DMS79 (cell line): ENCODE data around the gene MPI.

Experiments
- DNase-seq: peaks from one replicate; lab custom pipeline; 2025; lab: John Stamatoyannopoulos, UW

MPI gene, protein sequence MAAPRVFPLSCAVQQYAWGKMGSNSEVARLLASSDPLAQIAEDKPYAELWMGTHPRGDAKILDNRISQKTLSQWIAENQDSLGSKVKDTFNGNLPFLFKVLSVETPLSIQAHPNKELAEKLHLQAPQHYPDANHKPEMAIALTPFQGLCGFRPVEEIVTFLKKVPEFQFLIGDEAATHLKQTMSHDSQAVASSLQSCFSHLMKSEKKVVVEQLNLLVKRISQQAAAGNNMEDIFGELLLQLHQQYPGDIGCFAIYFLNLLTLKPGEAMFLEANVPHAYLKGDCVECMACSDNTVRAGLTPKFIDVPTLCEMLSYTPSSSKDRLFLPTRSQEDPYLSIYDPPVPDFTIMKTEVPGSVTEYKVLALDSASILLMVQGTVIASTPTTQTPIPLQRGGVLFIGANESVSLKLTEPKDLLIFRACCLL

GRCh38 chr15:74889883-74890664 lies at the start of gene MPI:
TSS of gene MPI (plus strand) at chr15:74890042. CDS start at chr15:74890074, 32 bp downstream.
- DNase-seq, result peak; percentile 44

- no peak for DNase-seq
Measured at GRCh38 chr15:74840851-74841775, 48.7 kb upstream of the MPI start.

GRCh38 chr15:74841891-74842373 lies 47.9 kb upstream of the MPI start:
- DNase-seq, result no peak

DNA sequence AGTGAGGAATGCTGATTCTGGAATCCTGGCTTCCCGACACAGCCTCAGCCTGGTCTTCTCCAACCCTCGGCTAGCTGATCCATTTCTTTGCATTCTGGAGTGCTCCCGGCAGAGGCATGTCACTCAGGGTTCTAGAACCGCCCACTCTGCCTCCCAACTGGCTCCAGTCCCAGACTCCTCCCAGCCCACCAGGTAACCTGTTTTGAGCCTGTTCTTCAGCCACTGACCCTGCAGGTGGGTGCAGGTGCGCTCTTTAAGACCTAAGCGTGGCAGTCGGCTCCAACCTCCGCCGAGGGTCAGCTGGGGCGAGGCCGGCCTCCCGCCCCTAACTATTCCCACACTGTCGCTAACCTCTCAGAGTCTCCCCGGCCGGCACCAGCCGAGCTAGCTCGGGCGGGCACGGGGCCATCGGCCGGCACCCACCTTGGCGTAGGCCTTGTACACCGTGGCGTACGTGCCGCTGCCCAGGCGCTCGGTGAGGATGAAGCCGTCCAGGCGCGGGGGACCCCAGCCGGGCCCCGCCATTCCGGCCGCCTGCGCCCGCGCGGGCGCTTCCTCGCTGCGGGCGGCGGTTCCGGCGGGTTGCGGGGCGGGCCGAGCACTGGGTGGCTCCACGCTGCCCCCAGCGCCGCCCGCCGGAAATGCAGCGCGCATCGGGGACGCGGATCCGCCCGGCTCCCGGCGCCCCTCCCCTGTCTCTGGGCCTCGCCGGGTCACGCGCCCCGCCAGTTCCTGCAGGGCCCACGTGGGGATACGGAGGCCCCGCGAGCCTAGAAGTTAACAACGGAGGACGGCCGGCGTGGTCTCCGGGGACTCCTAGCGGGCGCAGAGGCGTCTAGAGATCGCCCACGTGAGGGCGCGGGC lies 47.0 kb upstream of the MPI start, which contains the start of gene ULK3:
ULK3 (minus strand) TSS at position 576 of the 864 bp plus-strand sequence; CDS start at position 525, 51 bp downstream.
- peak; percentile 55 for DNase-seq

DNA sequence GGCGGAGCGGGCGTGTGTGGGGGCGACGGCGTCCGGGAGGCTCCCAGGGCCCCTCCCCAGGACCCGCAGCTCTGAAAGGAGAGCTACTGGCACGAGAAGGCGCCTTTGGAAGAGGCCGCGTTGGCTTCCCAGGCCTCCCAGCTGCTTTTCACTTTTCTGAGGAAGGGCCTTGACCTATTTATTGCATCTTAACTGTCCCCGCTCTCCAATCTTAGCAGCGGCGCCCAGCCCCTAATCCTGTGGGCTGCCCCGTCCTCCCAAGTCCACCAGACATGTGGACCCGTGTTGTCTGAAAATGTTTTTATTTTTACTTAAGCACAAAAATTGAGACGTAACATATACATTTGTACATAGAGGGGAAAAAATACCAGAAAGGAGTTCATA lies 46.4 kb upstream of the MPI start:
- DNase-seq, result no peak

DNA sequence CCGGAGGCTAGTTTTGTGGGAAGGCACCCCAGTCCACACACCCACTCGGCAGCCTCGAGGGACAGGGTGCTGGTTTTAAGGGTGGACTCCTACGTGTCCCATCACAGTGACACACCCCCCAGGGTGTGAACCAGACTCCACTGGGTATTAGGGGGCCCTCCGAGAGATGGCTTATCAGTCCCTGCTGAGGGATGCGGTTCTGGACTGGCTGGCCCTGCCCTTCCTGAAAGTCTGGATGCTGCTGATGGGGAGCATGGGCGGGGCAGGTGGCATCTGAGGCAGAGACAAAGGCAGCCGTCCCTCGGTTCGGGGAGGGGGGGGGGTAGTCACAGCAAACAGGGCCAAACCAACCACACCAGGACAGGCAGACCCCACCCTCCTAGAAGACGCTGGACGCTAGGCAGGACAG lies 45.9 kb upstream of the MPI start:
- no peak for DNase-seq

- no peak for DNase-seq
Measured at GRCh38 chr15:74844319-74845207, 45.3 kb upstream of the MPI start.

- no peak for DNase-seq
Measured at GRCh38 chr15:74845208-74845568, 44.7 kb upstream of the MPI start.

DNA sequence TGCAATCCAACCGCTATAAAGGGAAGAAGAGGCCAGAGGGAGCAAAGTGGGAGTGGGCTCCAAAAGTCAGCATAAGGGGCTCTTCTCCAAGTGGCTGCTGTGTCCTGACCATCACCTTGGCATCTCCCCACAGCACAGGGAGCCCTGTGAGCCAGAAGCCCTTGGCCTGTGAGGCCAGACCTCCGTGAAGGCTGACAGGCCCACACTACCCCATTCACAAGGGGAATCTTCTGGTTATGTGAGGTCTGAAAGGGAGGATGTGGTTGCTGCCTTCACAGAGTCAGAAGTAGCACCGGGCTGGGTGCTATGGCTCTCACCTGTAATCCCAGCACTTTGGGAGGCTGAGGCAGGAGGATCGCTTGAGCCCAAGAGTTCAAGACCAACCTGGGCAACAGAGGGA lies 44.3 kb upstream of the MPI start:
- DNase-seq, result no peak

DNA sequence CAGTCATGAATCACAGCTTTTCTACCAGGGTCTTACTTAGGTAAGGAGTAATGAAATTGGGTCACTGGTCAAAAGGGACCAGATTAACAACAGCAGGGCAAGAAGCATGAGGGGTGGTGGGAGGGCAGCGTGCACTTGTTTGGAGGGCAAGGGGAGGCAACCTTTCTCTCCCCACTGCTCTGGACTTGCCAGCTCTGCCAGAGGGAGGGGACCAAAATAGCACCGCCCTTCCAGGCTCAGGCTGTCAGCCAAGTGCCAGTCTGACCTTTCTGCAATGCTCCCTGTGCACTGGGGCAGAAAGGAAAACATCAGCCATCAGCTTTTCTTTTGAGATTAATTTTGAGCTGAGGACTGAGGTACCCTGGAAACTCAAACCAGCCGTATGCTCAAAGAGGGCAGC lies 42.4 kb upstream of the MPI start:
- no peak for DNase-seq

GRCh38 chr15:74850393-74850792 lies 39.4 kb upstream of the MPI start:
- no peak for DNase-seq

GRCh38 chr15:74851960-74852359 lies 37.9 kb upstream of the MPI start:
- DNase-seq, result no peak

DNA sequence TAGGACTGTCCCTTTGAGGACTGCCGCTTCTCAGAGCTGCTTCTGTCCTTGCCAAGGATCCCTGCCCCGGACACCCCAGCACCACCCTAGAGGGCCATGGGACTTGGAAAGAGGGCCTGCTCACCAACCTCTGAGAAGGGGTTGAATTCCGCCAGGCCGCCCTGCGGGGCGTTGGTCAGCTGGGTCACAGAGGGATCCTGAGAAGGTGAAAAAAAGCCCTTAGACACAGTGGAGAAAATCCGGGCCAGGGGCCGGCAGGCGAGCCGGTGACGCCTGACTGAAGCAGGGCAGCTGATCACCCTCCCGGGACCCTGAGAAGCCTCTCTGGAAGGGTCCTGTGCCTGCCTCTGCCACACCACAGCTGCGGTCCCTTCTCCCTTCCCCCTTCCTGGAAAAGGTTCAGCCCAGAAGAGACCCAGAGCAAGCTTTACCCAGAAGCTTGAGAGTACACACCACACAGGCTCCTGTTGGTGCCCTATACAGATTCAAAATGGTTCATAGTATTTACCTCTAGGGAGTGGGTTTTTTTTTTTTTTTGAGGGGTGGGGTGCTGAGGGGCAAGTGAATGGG lies 35.3 kb upstream of the MPI start:
- DNase-seq, result no peak

DNA sequence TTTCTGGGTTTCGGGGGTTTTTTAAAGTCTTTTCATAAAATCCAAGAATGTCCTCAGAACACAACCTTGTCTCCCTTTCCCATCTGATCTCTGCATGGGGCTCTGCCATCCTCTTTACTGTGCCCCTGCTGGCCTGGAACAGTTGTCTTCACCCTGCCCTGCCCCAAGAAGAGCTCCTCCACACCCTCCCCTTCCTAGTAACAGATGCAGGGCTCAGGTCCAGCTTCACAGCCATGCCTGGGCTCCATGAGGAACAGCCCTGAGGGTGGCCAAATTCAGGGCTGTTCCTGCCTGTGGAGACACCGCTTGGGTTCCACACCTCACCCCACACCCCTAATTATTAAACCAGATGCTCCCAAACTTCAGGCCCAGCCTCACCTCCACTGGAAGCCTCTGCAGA lies 34.0 kb upstream of the MPI start:
- no peak for DNase-seq

- no peak for DNase-seq
Measured at GRCh38 chr15:74856537-74856936, 33.3 kb upstream of the MPI start.

- peak; percentile 29 for DNase-seq
Measured at GRCh38 chr15:74857082-74857655, 32.7 kb upstream of the MPI start.

- DNase-seq, result no peak
Measured at GRCh38 chr15:74857671-74858368, 32.0 kb upstream of the MPI start.

DNA sequence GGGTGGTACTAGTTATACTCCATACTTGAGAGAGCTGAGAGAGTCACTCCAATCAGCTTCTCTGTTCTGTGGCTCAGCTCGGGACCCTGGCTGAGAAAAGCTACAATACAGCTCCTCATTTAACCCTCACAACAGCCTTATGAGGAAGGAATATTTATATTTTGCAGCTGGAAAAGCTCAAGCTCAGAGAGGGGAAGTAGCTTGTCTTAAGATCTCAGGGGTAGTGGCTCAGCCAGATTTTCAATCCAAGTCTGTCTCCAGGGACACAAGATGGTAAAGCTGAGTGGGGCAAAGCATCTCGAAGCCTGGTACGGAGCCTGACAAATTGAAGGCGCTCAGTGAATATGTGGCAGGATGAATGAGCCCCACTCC lies 31.5 kb upstream of the MPI start:
- no peak for DNase-seq
